GM12801 (cell line): Measurements from ENCODE around the gene LRRC15.

ENCODE experiments used
- CTCF ChIP-seq: IDR thresholded peaks from one replicate; pipeline ENCODE4 v1.5.1; 2011; ENCODE audit warnings: control low read depth; ENCODE audit not compliant: insufficient read length; ENCODE audit errors: extremely low read depth

LRRC15 gene

GRCh38 chr3:194326968-194327217, 42.6 kb downstream of the LRRC15 start:
- TF ChIP-seq CTCF, result no peak

GRCh38 chr3:194326192-194326967, 43.2 kb downstream of the LRRC15 start:
- TF ChIP-seq CTCF, result no peak

GRCh38 chr3:194325424-194326153, 44.0 kb downstream of the LRRC15 start:
- no peak for TF ChIP-seq CTCF

- no peak for TF ChIP-seq CTCF
Observed at GRCh38 chr3:194324823-194325327, 44.7 kb downstream of the LRRC15 start.

GRCh38 chr3:194323785-194324735, 45.5 kb downstream of the LRRC15 start:
- no peak for TF ChIP-seq CTCF

- TF ChIP-seq CTCF, result no peak
Observed at GRCh38 chr3:194322678-194323211, 46.8 kb downstream of the LRRC15 start.
